Testis (tissue), 3 donors: ENCODE measurements around the gene PRDM15. TPM values are rescaled to one million over a fixed set of nuclear protein-coding genes. Genes with fewer than 3 reads are reported as not detected.

Source experiments
- DNase-seq: peaks from one replicate; pipeline ENCODE4 v3.0.0-alpha.2; 2019
- H3K27ac ChIP-seq, 2 donors: fragments of 200-600 bp; sonication (generic); one replicate each; pipeline ENCODE4 v1.5.1; 2019
- H3K27me3 ChIP-seq: fragments of 200-600 bp; sonication (generic); one replicate; pipeline ENCODE4 v1.5.1; 2019
- H3K36me3 ChIP-seq: fragments of 200-600 bp; sonication (generic); one replicate; pipeline ENCODE4 v1.5.1; 2017; ENCODE audit warnings: low read depth; ENCODE audit errors: missing control alignments
- H3K4me1 ChIP-seq: fragments of 200-600 bp; sonication (generic); one replicate; pipeline ENCODE4 v1.5.1; 2019
- H3K4me3 ChIP-seq, 2 donors: fragments of 200-600 bp; sonication (generic); one replicate each; pipeline ENCODE4 v1.5.1; 2017 to 2019
- H3K9me3 ChIP-seq: fragments of 200-600 bp; sonication (generic); one replicate; pipeline ENCODE4 v1.5.1; 2017
- POLR2A ChIP-seq: fragments of 450-650 bp; IDR thresholded peaks from one replicate; pipeline ENCODE4 v1.6.1; 2017; ENCODE audit warnings: antibody characterized with exemption, mild to moderate bottlenecking, moderate library complexity
- WGBS, 2 donors: methylation state at CpG; one replicate each; pipeline ENCODE4 v1.1.5; 2018; 5-methylcytosine and 5-hydroxymethylcytosine counted together
- intact Hi-C: fragments of 100-400 bp; cut with DNase I; formaldehyde crosslinking; loops from one replicate; pipeline ENCODE4 v1.15.1; 2023; ENCODE audit warnings: low total_unique reads
- polyA plus RNA-seq: library from polyadenylated mRNA; stranded (reverse); fragments of 350-450 nt; fragmentation: Illumina TruSeq; extraction: RNeasy Lipid Tissue Mini Kit (QIAGEN cat#74804); gene quantifications from one replicate; pipeline ENCODE4 v1.2.3, GENCODE V29; 2014; ENCODE audit warnings: low read depth, low replicate concordance; ENCODE audit not compliant: insufficient read depth
- total RNA-seq, 2 donors: library from RNA; depleted of rRNA; stranded (reverse); fragments of >200 nt; gene quantifications; one replicate each; pipeline ENCODE4 v1.2.3, GENCODE V29; 2016
- TF ChIP-seq, protein P1 (sequence below), 3 experiments: fragments of 450-650 bp in 2 of 3; fragments of 200-600 bp in 1 of 3; sonication (generic) in 1 of 3; IDR thresholded peaks; one replicate each; pipeline ENCODE4 v1.5.1; 2016 to 2019; ENCODE audit warnings: antibody characterized with exemption in 3 of 3, mild to moderate bottlenecking in 2 of 3, moderate library complexity in 1 of 3

Gene PRDM15
- total and polyA plus RNA-seq, 3 donors from 2014 or later: 8.2 to 21.4 (median 18.8) TPM

DNA sequence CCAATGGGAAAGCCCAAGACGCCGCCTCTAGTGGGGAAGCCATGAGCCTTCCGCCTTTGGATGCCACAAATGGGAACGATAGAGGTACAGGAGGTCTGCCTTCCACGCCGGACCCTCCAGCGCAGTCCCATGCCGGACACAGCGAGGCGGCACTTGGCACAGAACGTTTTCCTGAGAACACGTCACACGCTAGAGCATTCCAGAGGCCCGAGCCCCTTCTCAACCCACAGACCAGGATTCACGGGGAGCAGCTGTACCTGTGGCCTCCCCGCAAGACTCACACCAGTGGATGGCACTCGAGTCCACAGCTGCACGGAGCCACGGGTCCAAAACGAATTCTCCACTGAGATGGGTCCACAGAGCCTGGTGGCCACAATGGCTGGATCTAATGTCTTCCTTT is 80.8 kb downstream of the PRDM15 start:
- Histone ChIP-seq H3K4me3 (no peak overlapping the region), H3K4me1 (no peaks in the 10 kb centered on the region), H3K36me3 (no peaks in the 10 kb centered on the region), H3K9me3 (no peaks in the 10 kb centered on the region), H3K27ac (no peak overlapping the region), H3K27me3 (no peaks in the 10 kb centered on the region)
- intact Hi-C loops: no loop called here
- 91 to 97% methylated on average over 18 to 20 of the region's 20 CpGs for WGBS, 2 donors
- DNase-seq: no peak
- TF ChIP-seq, protein P1, sequence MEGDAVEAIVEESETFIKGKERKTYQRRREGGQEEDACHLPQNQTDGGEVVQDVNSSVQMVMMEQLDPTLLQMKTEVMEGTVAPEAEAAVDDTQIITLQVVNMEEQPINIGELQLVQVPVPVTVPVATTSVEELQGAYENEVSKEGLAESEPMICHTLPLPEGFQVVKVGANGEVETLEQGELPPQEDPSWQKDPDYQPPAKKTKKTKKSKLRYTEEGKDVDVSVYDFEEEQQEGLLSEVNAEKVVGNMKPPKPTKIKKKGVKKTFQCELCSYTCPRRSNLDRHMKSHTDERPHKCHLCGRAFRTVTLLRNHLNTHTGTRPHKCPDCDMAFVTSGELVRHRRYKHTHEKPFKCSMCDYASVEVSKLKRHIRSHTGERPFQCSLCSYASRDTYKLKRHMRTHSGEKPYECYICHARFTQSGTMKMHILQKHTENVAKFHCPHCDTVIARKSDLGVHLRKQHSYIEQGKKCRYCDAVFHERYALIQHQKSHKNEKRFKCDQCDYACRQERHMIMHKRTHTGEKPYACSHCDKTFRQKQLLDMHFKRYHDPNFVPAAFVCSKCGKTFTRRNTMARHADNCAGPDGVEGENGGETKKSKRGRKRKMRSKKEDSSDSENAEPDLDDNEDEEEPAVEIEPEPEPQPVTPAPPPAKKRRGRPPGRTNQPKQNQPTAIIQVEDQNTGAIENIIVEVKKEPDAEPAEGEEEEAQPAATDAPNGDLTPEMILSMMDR (IDR thresholded peaks at IDR 0.05): no peak
- no peak for TF ChIP-seq POLR2A

DNA sequence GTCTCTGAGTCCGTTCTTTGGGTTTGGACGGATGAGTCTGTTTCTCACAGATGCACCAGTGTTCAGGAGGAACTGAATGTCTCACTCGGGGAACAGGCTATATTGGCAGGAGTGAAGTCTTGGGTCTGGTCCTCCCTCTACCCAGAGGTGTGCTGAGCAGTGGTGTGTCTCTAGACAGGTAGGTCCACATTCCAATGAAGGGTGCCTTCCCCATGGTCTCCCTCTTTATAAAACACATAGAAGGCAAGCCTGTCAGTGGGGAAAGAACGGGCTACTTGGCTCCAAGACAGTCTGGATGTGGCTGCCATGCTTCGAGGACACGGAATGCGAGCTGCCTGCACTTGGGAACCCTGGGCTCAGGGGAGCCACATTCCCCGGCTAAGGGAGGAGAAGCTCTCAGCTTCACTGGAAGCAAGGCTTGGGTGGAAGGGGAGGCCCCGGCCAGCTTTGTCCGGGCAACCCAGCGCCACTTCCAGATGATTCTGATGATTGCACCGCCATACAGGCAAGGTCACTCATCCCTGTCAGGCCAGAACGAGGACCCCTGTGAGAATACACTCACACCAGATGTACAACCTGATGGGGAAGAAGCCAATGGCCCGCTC is 82.6 kb downstream of the PRDM15 start:
- no peaks in the 10 kb centered on the region for H3K9me3 ChIP-seq
- no peak for DNase-seq
- no peak overlapping the region for H3K4me3 ChIP-seq
- intact Hi-C loops: no loop called here
- H3K27me3 ChIP-seq: no peaks in the 10 kb centered on the region
- no peak overlapping the region for H3K27ac ChIP-seq
- 90 to 95% methylated on average over 9 to 14 of the region's 14 CpGs for WGBS, 2 donors
- no peaks in the 10 kb centered on the region for H3K4me1 ChIP-seq
- TF ChIP-seq POLR2A: no peak
- TF ChIP-seq, protein P1 (IDR thresholded peaks at IDR 0.05): no peak
- no peaks in the 10 kb centered on the region for H3K36me3 ChIP-seq

DNA sequence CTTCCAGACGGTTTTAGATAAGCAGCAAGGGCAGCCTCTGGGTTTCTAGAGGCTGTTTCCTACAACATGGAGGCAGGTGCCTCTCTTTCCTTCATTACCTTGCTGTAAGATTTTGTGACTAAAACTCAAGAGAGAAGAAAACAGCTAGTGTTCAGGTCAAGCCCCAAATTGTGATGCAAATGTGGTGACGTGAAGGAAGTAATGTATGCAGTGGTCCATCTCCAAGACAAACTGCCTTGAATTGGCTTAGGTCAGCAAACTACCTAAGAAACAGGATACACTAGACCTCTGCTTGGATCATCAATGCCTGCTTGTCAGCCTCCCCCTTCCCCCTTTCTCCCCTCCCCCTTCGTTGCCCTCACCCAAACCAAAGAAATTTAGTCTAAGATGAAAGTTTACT is 83.4 kb downstream of the PRDM15 start:
- DNase-seq: no peak
- WGBS, 2 donors: 57 to 64% methylated on average over 3 of the region's 3 CpGs
- no peaks in the 10 kb centered on the region for H3K36me3 ChIP-seq
- intact Hi-C loops: no loop called here
- no peaks in the 10 kb centered on the region for H3K9me3 ChIP-seq
- H3K4me1 ChIP-seq: no peaks in the 10 kb centered on the region
- no peak overlapping the region for H3K27ac ChIP-seq
- H3K27me3 ChIP-seq: no peaks in the 10 kb centered on the region
- no peak for TF ChIP-seq POLR2A
- TF ChIP-seq, protein P1 (IDR thresholded peaks at IDR 0.05): no peak
- no peak overlapping the region for H3K4me3 ChIP-seq

GRCh38 chr21:41794600-41794999 is 84.5 kb downstream of the PRDM15 start:
- H3K9me3 ChIP-seq: no peaks in the 10 kb centered on the region
- H3K27ac ChIP-seq: no peak overlapping the region
- no peaks in the 10 kb centered on the region for H3K4me1 ChIP-seq
- no peaks in the 10 kb centered on the region for H3K27me3 ChIP-seq
- intact Hi-C loops: no loop called here
- H3K4me3 ChIP-seq: no peak overlapping the region
- H3K36me3 ChIP-seq: no peaks in the 10 kb centered on the region
- WGBS, 2 donors: 93 to 94% methylated on average over 10 of the region's 10 CpGs
- DNase-seq: no peak
- no peak for TF ChIP-seq POLR2A
- TF ChIP-seq, protein P1 (IDR thresholded peaks at IDR 0.05): no peak

- intact Hi-C loops: no loop called here
- Histone ChIP-seq H3K4me3 (no peak overlapping the region), H3K4me1 (no peaks in the 10 kb centered on the region), H3K27ac (no peak overlapping the region), H3K9me3 (no peaks in the 10 kb centered on the region), H3K36me3 (no peaks in the 10 kb centered on the region), H3K27me3 (no peaks in the 10 kb centered on the region)
- DNase-seq: no peak
- TF ChIP-seq, protein P1 (IDR thresholded peaks at IDR 0.05): no peak
- TF ChIP-seq POLR2A: no peak
- WGBS, 2 donors: 92 to 98% methylated on average over 3 of the region's 3 CpGs
These were observed 86.4 kb downstream of the PRDM15 start for GRCh38 chr21:41792711-41793110.
